Measurements from ENCODE around the gene DNAI1. TPM values are rescaled to one million over a fixed set of nuclear protein-coding genes. Genes with fewer than 3 reads are reported as not detected.
A peak's percentile ranks its signal among the peaks of the same experiment; 100 is the strongest.

The DNAI1 gene
- total and polyA plus RNA-seq, 4 donors = 4.6 to 26.2 (median 9.2) TPM

- H3K4me3 ChIP-seq = no peak overlapping the region
- no peak overlapping the region for H3K27ac ChIP-seq (ENCODE audit: low read depth in 1 of 2, low read length in 1 of 2)
- H3K9me3 ChIP-seq (ENCODE audit: control insufficient read depth in 4 of 4, insufficient read depth in 3 of 4, low read length in 3 of 4) = no peaks in the 10 kb centered on the region
- no peak for ATAC-seq (ENCODE audit: insufficient read depth, low FRiP score)
- H3K9ac ChIP-seq (ENCODE audit: insufficient read depth in 1 of 2, low read length in 2 of 2) = no peak overlapping the region
- H3K4me1 ChIP-seq (ENCODE audit: control insufficient read depth in 5 of 5, insufficient read depth in 5 of 5, low read length in 5 of 5) = peaks cover 3 to 25% (median 13%) of the 10 kb centered on the region in 5 donors
- H3K27me3 ChIP-seq (ENCODE audit: control insufficient read depth in 3 of 3, insufficient read depth in 3 of 3, low read length in 2 of 3) = no peaks in the 10 kb centered on the region
- peak in 1 of 3 donors; percentile 14 for DNase-seq
- TF ChIP-seq CTCF (IDR thresholded peaks at IDR 0.05; ENCODE audit: control extremely low read depth, extremely low read depth) = no peak
- peaks cover 0 to 3% (median 0%) of the 10 kb centered on the region in 4 donors for H3K36me3 ChIP-seq (ENCODE audit: control insufficient read depth in 4 of 4, insufficient read depth in 4 of 4, low read length in 4 of 4)
Measured at GRCh38 chr9:34440017-34440416, 18.6 kb upstream of the DNAI1 start.

DNA sequence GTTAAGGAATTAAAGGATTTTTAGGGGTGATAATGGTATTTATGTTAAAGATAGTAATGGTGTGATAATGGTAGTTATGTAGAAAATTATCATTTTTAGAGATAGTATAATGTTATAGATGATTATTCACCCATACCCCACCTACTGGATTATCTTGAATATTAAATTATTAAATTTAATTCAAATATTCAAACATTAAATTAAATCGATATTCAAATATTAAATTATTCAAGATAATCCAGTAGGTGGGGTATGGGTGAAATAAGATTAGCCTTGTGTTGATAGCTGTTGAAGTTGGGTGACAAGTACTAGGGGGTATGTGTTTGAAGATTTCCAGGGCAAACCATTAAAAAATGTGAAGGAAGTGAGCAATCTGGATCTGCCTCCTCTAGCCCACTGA lies 15.8 kb upstream of the DNAI1 start:
- no peak for ATAC-seq (ENCODE audit: insufficient read depth, low FRiP score)
- no peak for DNase-seq
- TF ChIP-seq CTCF (IDR thresholded peaks at IDR 0.05; ENCODE audit: control extremely low read depth, extremely low read depth) = no peak
- no peak overlapping the region for H3K27ac ChIP-seq (ENCODE audit: low read depth in 1 of 2, low read length in 1 of 2)
- H3K9me3 ChIP-seq (ENCODE audit: control insufficient read depth in 4 of 4, insufficient read depth in 3 of 4, low read length in 3 of 4) = no peaks in the 10 kb centered on the region
- peaks cover 3 to 31% (median 13%) of the 10 kb centered on the region in 5 donors for H3K4me1 ChIP-seq (ENCODE audit: control insufficient read depth in 5 of 5, insufficient read depth in 5 of 5, low read length in 5 of 5)
- WGBS, 2 donors = 93 to 100% methylated on average over 1 of the region's 1 CpG
- H3K9ac ChIP-seq (ENCODE audit: insufficient read depth in 1 of 2, low read length in 2 of 2) = no peak overlapping the region
- H3K4me3 ChIP-seq = no peak overlapping the region
- H3K36me3 ChIP-seq (ENCODE audit: control insufficient read depth in 4 of 4, insufficient read depth in 4 of 4, low read length in 4 of 4) = peaks cover 0 to 3% (median 0%) of the 10 kb centered on the region in 4 donors
- no peaks in the 10 kb centered on the region for H3K27me3 ChIP-seq (ENCODE audit: control insufficient read depth in 3 of 3, insufficient read depth in 3 of 3, low read length in 2 of 3)

GRCh38 chr9:34443533-34443932 lies 15.1 kb upstream of the DNAI1 start:
- H3K9me3 ChIP-seq (ENCODE audit: control insufficient read depth in 4 of 4, insufficient read depth in 3 of 4, low read length in 3 of 4) = no peaks in the 10 kb centered on the region
- H3K27ac ChIP-seq (ENCODE audit: low read depth in 1 of 2, low read length in 1 of 2) = no peak overlapping the region
- no peak overlapping the region for H3K9ac ChIP-seq (ENCODE audit: insufficient read depth in 1 of 2, low read length in 2 of 2)
- H3K4me3 ChIP-seq = no peak overlapping the region
- ATAC-seq (ENCODE audit: insufficient read depth, low FRiP score) = no peak
- DNase-seq = no peak
- H3K4me1 ChIP-seq (ENCODE audit: control insufficient read depth in 5 of 5, insufficient read depth in 5 of 5, low read length in 5 of 5) = peaks cover 3 to 31% (median 14%) of the 10 kb centered on the region in 5 donors
- H3K27me3 ChIP-seq (ENCODE audit: control insufficient read depth in 3 of 3, insufficient read depth in 3 of 3, low read length in 2 of 3) = no peaks in the 10 kb centered on the region
- 66 to 69% methylated on average over 2 of the region's 2 CpGs for WGBS, 2 donors
- no peak for TF ChIP-seq CTCF (IDR thresholded peaks at IDR 0.05; ENCODE audit: control extremely low read depth, extremely low read depth)
- no peaks in the 10 kb centered on the region for H3K36me3 ChIP-seq (ENCODE audit: control insufficient read depth in 4 of 4, insufficient read depth in 4 of 4, low read length in 4 of 4)

DNA sequence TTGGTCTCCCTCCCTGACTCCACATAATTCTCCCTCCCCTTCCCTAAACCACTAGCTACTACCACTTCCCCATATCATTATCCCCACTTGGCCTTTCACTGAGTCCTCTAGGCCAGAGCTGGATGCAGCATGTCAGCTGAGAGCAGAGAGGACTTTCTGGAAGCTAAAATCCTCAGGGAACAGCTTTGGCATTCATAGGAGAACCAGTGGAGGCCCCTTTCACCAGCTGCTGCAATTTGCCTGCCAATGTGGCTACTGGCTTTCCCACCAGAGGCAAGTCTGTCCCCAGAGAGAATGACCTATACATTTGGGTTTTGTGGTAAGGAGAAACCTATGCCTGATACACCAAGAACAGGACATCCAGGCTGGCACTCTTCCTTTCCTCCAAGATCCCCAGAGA lies 14.6 kb upstream of the DNAI1 start:
- H3K27ac ChIP-seq (ENCODE audit: low read depth in 1 of 2, low read length in 1 of 2) = no peak overlapping the region
- no peak overlapping the region for H3K4me3 ChIP-seq
- ATAC-seq (ENCODE audit: insufficient read depth, low FRiP score) (no peak), DNase-seq (no peak)
- H3K9me3 ChIP-seq (ENCODE audit: control insufficient read depth in 4 of 4, insufficient read depth in 3 of 4, low read length in 3 of 4) = no peaks in the 10 kb centered on the region
- H3K36me3 ChIP-seq (ENCODE audit: control insufficient read depth in 4 of 4, insufficient read depth in 4 of 4, low read length in 4 of 4) = no peaks in the 10 kb centered on the region
- H3K4me1 ChIP-seq (ENCODE audit: control insufficient read depth in 5 of 5, insufficient read depth in 5 of 5, low read length in 5 of 5) = peaks cover 3 to 31% (median 14%) of the 10 kb centered on the region in 5 donors
- no peaks in the 10 kb centered on the region for H3K27me3 ChIP-seq (ENCODE audit: control insufficient read depth in 3 of 3, insufficient read depth in 3 of 3, low read length in 2 of 3)
- no peak for TF ChIP-seq CTCF (IDR thresholded peaks at IDR 0.05; ENCODE audit: control extremely low read depth, extremely low read depth)
- H3K9ac ChIP-seq (ENCODE audit: insufficient read depth in 1 of 2, low read length in 2 of 2) = no peak overlapping the region
